Measurements from ENCODE around the gene IFRD2. TPM values are rescaled to one million over a fixed set of nuclear protein-coding genes. Genes with fewer than 3 reads are reported as not detected.

The IFRD2 gene
- total and polyA plus RNA-seq, 2 of the 8 experiments (the other 6 are each of a cell fraction or from before 2014, with no cell fraction given): 76.7 to 88.8 TPM

DNA sequence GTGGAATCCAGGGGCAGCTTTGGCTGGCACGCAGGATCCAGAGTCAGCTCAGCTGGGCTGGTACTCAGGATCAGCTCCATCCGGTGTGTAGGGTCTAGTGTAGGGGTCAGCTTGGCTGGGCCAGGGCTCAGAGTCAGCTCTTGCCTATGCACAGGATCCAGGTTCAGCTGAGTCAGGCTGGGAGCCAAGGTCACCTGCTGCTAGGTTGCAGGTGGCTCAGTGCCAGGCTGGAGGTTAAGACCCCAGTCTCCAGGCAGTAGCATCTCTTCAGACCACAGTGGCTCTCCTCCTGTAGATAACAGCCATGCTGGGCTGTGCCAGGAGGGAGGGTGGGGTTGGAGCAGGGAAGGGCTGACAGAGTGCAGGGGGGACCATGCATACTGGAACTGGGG is 5.2 kb upstream of the IFRD2 start (continued):
- TF ChIP-seq NANOG (IDR thresholded peaks at IDR 0.05; ENCODE audit: insufficient read depth, low read depth, low read length, poor library complexity, severe bottlenecking) (no peak), SIX5 (IDR thresholded peaks at IDR 0.05; ENCODE audit: low read depth, low read length) (no peak), FOSL1 (IDR thresholded peaks at IDR 0.05; ENCODE audit: insufficient read depth, low read depth, low read length) (no peak), TAF1 (IDR thresholded peaks at IDR 0.05; ENCODE audit: low read depth, low read length) (no peak)
- TF ChIP-seq, protein P1, sequence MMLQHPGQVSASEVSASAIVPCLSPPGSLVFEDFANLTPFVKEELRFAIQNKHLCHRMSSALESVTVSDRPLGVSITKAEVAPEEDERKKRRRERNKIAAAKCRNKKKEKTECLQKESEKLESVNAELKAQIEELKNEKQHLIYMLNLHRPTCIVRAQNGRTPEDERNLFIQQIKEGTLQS (IDR thresholded peaks at IDR 0.05; ENCODE audit: insufficient read depth, low read depth, low read length): no peak

Data from H1 (cell line).